ENCODE results near the gene DNAH11.

DNA sequence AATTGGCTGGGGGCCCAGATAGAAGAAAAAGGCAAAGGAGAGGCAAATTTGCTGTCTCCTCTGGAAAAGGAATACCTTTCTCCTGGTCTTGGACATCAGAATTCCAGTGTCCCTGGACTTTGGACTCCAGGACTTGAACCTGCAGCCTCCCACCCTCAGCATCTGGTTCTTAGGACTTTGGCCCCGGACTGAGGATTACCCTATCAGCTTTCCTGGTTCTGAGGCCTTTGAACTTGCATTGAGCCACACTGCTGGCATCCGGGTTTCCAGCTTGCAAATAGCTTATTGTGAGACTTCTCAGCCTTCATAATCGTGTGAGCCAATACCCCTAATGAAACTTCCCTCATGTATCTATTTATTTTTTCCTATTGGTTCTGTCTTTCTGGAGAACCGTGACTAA lies 68.3 kb downstream of the DNAH11 start:
- TF ChIP-seq, protein P1, sequence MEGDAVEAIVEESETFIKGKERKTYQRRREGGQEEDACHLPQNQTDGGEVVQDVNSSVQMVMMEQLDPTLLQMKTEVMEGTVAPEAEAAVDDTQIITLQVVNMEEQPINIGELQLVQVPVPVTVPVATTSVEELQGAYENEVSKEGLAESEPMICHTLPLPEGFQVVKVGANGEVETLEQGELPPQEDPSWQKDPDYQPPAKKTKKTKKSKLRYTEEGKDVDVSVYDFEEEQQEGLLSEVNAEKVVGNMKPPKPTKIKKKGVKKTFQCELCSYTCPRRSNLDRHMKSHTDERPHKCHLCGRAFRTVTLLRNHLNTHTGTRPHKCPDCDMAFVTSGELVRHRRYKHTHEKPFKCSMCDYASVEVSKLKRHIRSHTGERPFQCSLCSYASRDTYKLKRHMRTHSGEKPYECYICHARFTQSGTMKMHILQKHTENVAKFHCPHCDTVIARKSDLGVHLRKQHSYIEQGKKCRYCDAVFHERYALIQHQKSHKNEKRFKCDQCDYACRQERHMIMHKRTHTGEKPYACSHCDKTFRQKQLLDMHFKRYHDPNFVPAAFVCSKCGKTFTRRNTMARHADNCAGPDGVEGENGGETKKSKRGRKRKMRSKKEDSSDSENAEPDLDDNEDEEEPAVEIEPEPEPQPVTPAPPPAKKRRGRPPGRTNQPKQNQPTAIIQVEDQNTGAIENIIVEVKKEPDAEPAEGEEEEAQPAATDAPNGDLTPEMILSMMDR (conservative IDR thresholded peaks at IDR 0.05; ENCODE audit: low read depth, low read length), result no peak
- TF ChIP-seq POLR2A (IDR thresholded peaks at IDR 0.05; ENCODE audit: low read depth, low read length), result no peak
- TF ChIP-seq RFX5 (IDR thresholded peaks at IDR 0.05; ENCODE audit: low read depth, low read length), result no peak
- no peak for TF ChIP-seq SMC3 (IDR thresholded peaks at IDR 0.05; ENCODE audit: low read depth, low read length)
- no peak for TF ChIP-seq RAD21 (IDR thresholded peaks at IDR 0.05; ENCODE audit: low read length)
- TF ChIP-seq CEBPB (IDR thresholded peaks at IDR 0.05; ENCODE audit: low read depth, low read length), result no peak
- TF ChIP-seq FOS (IDR thresholded peaks at IDR 0.05; ENCODE audit: low read depth, low read length), result no peak
- no peak for TF ChIP-seq MXI1 (IDR thresholded peaks at IDR 0.05; ENCODE audit: borderline replicate concordance, low read depth, low read length)

All from IMR-90 (cell line).